Mesothelial cell of epicardium (in vitro differentiated cells): Measurements from ENCODE around the gene UBFD1. TPM values are rescaled to one million over a fixed set of nuclear protein-coding genes. Genes with fewer than 3 reads are reported as not detected.

Source experiments
- DNase-seq, 2 experiments: peaks; one replicate each; pipeline ENCODE4 v3.0.0; 2021; ENCODE audit warnings: low spot score in 2 of 2; ENCODE audit not compliant: unreplicated experiment in 2 of 2
- H3K27ac Mint-ChIP-seq: 2 replicates; pipeline ENCODE4 v1.8.0; 2021; ENCODE audit warnings: mixed read lengths
- H3K27me3 Mint-ChIP-seq: 2 replicates; pipeline ENCODE4 v1.8.0; 2021; ENCODE audit warnings: low read depth, mixed read lengths
- H3K36me3 Mint-ChIP-seq: 2 replicates; pipeline ENCODE4 v1.8.0; 2021; ENCODE audit warnings: mixed read lengths
- H3K4me1 Mint-ChIP-seq: 2 replicates; pipeline ENCODE4 v1.8.0; 2021; ENCODE audit warnings: mixed read lengths
- H3K4me3 Mint-ChIP-seq: 2 replicates; pipeline ENCODE4 v1.8.0; 2021; ENCODE audit warnings: mild to moderate bottlenecking, moderate library complexity, mixed read lengths
- H3K9me3 Mint-ChIP-seq: 2 replicates; pipeline ENCODE4 v1.8.0; 2021; ENCODE audit warnings: mixed read lengths
- CTCF ChIP-seq: fragments of 200-600 bp; sonication (generic); IDR thresholded peaks from one replicate; pipeline ENCODE4 v1.5.0; 2021; ENCODE audit warnings: antibody characterized with exemption; ENCODE audit not compliant: unreplicated experiment
- total RNA-seq: library from RNA; stranded (reverse); gene quantifications from 3 replicates; pipeline ENCODE4 v1.2.1, GENCODE V29; 2021

UBFD1 gene
- total RNA-seq, 1 donor from 2014 or later, result 114 TPM

DNA sequence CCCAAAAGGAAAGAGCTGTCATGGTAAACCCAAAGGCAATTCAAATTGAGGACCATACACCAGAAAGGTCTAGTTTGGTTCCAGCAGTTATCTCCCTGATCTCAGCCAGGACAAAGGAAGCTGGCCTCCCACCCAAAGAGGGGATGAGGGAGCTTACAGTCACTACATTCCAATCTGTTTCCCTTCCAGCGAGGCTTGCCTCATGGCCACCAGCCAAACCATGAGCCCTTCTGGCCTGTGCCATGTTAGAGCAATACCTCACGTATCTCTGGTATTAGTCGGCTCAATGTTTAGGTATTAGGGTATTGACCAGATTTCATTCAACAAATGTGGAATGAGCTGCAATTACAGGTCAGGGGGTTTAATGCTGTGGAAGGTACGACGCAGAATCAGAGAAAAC, 30.2 kb downstream of the UBFD1 start:
- TF ChIP-seq CTCF, result no peak
- Mint-ChIP-seq H3K4me3 (no peak overlapping the region), H3K27ac (no peak overlapping the region), H3K4me1 (no peaks in the 10 kb centered on the region), H3K36me3 (peaks cover 29% of the 10 kb centered on the region), H3K27me3 (no peaks in the 10 kb centered on the region), H3K9me3 (no peaks in the 10 kb centered on the region)
- DNase-seq, result no peak

DNA sequence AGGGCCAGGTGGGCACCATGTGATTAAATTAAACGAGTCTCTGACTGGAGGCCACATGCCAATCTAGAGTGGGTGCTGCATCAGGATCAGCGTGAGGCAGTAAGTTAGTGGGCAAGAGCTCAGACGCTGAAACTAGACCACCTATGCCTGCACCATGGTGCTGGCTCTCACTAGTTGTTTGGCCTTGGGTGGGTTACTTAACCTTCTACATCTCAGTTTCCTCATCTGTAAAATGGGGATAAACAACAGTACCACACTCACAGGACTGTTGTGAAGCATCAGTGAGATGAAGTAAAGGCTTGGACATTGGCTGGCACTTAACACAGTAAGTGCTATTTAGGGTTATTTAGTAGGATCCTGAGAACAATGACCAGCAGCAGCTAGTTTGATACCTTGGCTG, 32.7 kb downstream of the UBFD1 start:
- H3K4me3 Mint-ChIP-seq, result no peak overlapping the region
- DNase-seq, result no peak
- no peaks in the 10 kb centered on the region for H3K27me3 Mint-ChIP-seq
- H3K4me1 Mint-ChIP-seq, result peaks cover 5% of the 10 kb centered on the region
- H3K27ac Mint-ChIP-seq, result no peak overlapping the region
- no peaks in the 10 kb centered on the region for H3K9me3 Mint-ChIP-seq
- H3K36me3 Mint-ChIP-seq, result peaks cover 29% of the 10 kb centered on the region
- TF ChIP-seq CTCF, result no peak

GRCh38 chr16:23594186-23594585, 36.7 kb downstream of the UBFD1 start:
- no peaks in the 10 kb centered on the region for H3K27me3 Mint-ChIP-seq
- no peak overlapping the region for H3K4me3 Mint-ChIP-seq
- no peak for TF ChIP-seq CTCF
- H3K9me3 Mint-ChIP-seq, result no peaks in the 10 kb centered on the region
- no peak for DNase-seq
- peaks cover 25% of the 10 kb centered on the region for H3K36me3 Mint-ChIP-seq
- peaks cover 9% of the 10 kb centered on the region for H3K4me1 Mint-ChIP-seq
- no peak overlapping the region for H3K27ac Mint-ChIP-seq

DNA sequence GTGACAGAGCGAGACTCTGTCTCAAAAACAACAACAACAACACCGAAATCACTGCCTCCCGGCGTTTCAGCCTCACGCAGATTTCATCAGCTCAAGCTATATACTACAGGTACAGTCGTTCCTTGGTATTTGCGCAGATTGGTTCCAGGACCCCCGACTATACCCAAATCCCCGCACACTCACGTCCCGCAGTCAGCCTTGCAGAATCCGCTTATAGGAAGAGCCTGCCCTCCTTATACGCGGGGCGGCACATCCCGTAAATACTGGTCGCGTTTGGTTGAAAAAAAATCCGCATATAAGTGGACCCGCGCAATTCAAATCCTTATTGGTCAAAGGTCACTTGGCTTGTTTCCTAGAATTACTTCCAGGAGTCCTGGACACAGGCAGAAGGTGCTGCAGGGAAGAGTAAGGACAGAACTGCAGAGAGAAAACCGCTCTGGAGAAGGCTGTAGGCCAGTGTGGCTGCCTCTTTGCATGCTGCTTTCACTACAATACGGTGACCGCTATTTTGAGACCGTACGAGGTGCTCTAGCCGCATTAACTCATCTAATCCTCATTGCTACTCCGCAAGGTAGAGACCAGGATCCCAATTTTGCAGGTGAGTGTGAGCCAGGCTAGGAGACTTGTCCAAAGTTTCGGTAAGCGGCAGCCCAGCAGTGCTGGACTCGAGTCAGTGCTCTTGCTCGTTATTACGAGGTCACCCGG, 37.9 kb downstream of the UBFD1 start:
- Mint-ChIP-seq H3K27me3 (no peaks in the 10 kb centered on the region), H3K27ac (peak overlapping the region; percentile 34), H3K4me1 (peaks cover 9% of the 10 kb centered on the region), H3K9me3 (no peaks in the 10 kb centered on the region), H3K4me3 (peak overlapping the region; percentile 81), H3K36me3 (peaks cover 18% of the 10 kb centered on the region)
- no peak for TF ChIP-seq CTCF
- peak in 1 of 2 experiments; percentile 37 for DNase-seq

DNA sequence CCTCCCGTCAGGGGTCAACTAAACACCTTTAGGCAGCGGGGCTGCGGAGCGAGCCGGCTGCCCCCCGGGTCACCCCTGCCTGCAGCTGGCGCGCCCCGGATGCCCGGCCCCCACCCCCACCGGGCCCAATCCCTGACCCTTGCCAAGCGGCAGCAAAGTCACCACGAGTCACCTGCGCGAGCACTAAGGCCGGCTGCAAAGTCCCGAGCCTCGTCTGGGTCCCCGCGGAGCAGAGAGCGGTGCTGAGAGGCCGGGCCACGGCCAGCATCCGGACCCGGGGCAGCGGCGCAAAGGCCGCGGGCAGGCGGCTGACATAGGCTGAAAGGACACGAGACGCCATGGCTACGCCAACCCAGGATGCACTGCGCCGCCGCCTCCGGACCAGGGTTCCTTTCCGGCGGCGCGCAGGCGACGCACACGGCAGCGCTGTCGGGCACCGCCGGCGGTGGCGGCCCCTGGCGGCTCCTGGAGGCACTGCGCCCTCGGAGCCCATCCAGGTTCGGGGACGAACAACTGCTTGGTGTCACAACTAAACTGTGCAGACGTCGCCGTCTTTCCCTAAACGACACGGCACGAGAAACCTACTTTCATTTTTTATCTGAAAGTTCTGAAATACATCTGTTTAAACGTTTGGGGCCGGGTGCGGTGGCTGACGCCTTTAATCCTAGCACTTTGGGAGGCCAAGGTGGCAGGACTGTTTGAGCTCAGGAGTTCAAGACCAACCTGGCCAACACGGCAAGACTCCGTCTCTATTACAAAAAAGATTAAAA, 38.6 kb downstream of the UBFD1 start, which contains the start of gene NDUFAB1:
NDUFAB1 (minus strand) TSS at position 366 of the 770 bp plus-strand sequence; CDS start at position 340, 26 bp downstream.
- Mint-ChIP-seq H3K9me3 (no peaks in the 10 kb centered on the region), H3K27ac (peak within 1 kb of the TSS; percentile 40), H3K4me1 (peaks cover 9% of the 10 kb centered on the region), H3K4me3 (peak within 1 kb of the TSS; percentile 81), H3K27me3 (no peaks in the 10 kb centered on the region), H3K36me3 (peaks cover 16% of the 10 kb centered on the region)
- DNase-seq, result peak; percentile 77 to 96
- peak; percentile 98 for TF ChIP-seq CTCF
